Right cardiac atrium (tissue), 5 donors: Measurements from ENCODE around the gene LRWD1. TPM values are rescaled to one million over a fixed set of nuclear protein-coding genes. Genes with fewer than 3 reads are reported as not detected.

ENCODE experiments used
- microRNA-seq, 2 donors: library from miRNA; unstranded; fragments of <30 nt; microRNA quantifications; one replicate each; pipeline ENCODE4 v1.2.0, GENCODE V29; 2020 to 2021
- polyA plus RNA-seq: library from polyadenylated mRNA; stranded (reverse); fragments of 200-250 nt; gene quantifications from one replicate; pipeline ENCODE4 v1.2.3, GENCODE V29; 2013
- total RNA-seq, 4 donors: library from RNA; stranded (reverse); fragmentation: NEBNext Ultra II Directional; extraction: Animal tissue kit (Norgen Biotek cat#: 25700); gene quantifications; one replicate each; pipeline ENCODE4 v1.2.1, GENCODE V29; 2021
- donor health status: healthy with polysubstance abuse.
- donor health status: DM: no; HTN: yes; CAD: no.
- donor health status: DM: no; HTN: no; CAD: no.
- donor health status: DM: no; HTN: yes; CAD: no; lungs with severe emphysema.
- donor health status: DM: yes; HTN: yes; CAD: no.

The LRWD1 gene
- total and polyA plus RNA-seq, 5 donors = 8.5 to 14.2 (median 10.4) TPM

Small RNAs within 50 kb of the gene (microRNA-seq; reads per million reads assigned to microRNA genes)
- gene MIR4467 (0 reads per million in 2 donors), gene MIR5090 (0.54 to 2.1 reads per million in 2 donors)

Other genes starting within 250 kb of the LRWD1 start
- gene SH2B2, start 178.1 kb upstream of the LRWD1 start, total RNA-seq = 1 to 10 TPM in 2 of 4 donors, under 1 TPM in 2; 0.49 to 2.8 (median 1.2) TPM
- 0.84 TPM for gene SH2B2, start 178.1 kb upstream of the LRWD1 start, polyA plus RNA-seq
- not detected for gene SPDYE6, start 108.5 kb upstream of the LRWD1 start, total RNA-seq
- gene SPDYE6, start 108.5 kb upstream of the LRWD1 start, polyA plus RNA-seq = 0.18 TPM
- gene PRKRIP1, start 68.6 kb upstream of the LRWD1 start, total RNA-seq = 10 to 100 TPM; 14.6 to 20.5 (median 15.3) TPM
- gene PRKRIP1, start 68.6 kb upstream of the LRWD1 start, polyA plus RNA-seq = 17.7 TPM
- 1 to 10 TPM; 3.6 to 7.4 (median 4.8) TPM for gene ORAI2, start 31.4 kb upstream of the LRWD1 start, total RNA-seq
- 2.9 TPM for gene ORAI2, start 31.4 kb upstream of the LRWD1 start, polyA plus RNA-seq
- gene ALKBH4, start 121 bp upstream of the LRWD1 start, total RNA-seq = 1 to 10 TPM; 7.6 to 9.2 (median 8.3) TPM
- 7.3 TPM for gene ALKBH4, start 121 bp upstream of the LRWD1 start, polyA plus RNA-seq
- 10 to 100 TPM; 51.0 to 63.0 (median 58.8) TPM for gene POLR2J, start 13.9 kb downstream of the LRWD1 start, total RNA-seq
- 176 TPM for gene POLR2J, start 13.9 kb downstream of the LRWD1 start, polyA plus RNA-seq
- gene RASA4B, start 52.8 kb downstream of the LRWD1 start, total RNA-seq = 10 to 100 TPM in 2 of 4 donors, 1 to 10 TPM in 2; 3.8 to 12.8 (median 9.4) TPM
- gene RASA4B, start 52.8 kb downstream of the LRWD1 start, polyA plus RNA-seq = 5.8 TPM
- 1 to 10 TPM; 3.4 to 8.3 (median 7.2) TPM for gene UPK3BL2, start 78.7 kb downstream of the LRWD1 start, total RNA-seq
- gene UPK3BL2, start 78.7 kb downstream of the LRWD1 start, polyA plus RNA-seq = 2.7 TPM
- gene SPDYE2, start 86.2 kb downstream of the LRWD1 start, total RNA-seq = not detected
- 0.09 TPM for gene SPDYE2, start 86.2 kb downstream of the LRWD1 start, polyA plus RNA-seq
- gene POLR2J3, start 107.6 kb downstream of the LRWD1 start, total RNA-seq = 10 to 100 TPM; 10.2 to 17.3 (median 12.3) TPM
- gene POLR2J3, start 107.6 kb downstream of the LRWD1 start, polyA plus RNA-seq = 54.8 TPM
- gene RASA4, start 151.8 kb downstream of the LRWD1 start, total RNA-seq = 10 to 100 TPM; 10.5 to 27.2 (median 22.7) TPM
- gene RASA4, start 151.8 kb downstream of the LRWD1 start, polyA plus RNA-seq = 14.2 TPM
- gene UPK3BL1, start 177.8 kb downstream of the LRWD1 start, total RNA-seq = 10 to 100 TPM in 2 of 4 donors, 1 to 10 TPM in 2; 5.1 to 22.6 (median 9.9) TPM
- gene UPK3BL1, start 177.8 kb downstream of the LRWD1 start, polyA plus RNA-seq = 24.2 TPM
- not detected for gene SPDYE2B, start 185.3 kb downstream of the LRWD1 start, total RNA-seq
- gene SPDYE2B, start 185.3 kb downstream of the LRWD1 start, polyA plus RNA-seq = not detected
- 1 to 10 TPM; 3.5 to 5.1 (median 4.1) TPM for gene POLR2J2, start 206.7 kb downstream of the LRWD1 start, total RNA-seq
- gene POLR2J2, start 206.7 kb downstream of the LRWD1 start, polyA plus RNA-seq = 2.8 TPM